SJSA1 (cell line): ENCODE data around the gene RIC8B. TPM values are rescaled to one million over a fixed set of nuclear protein-coding genes. Genes with fewer than 3 reads are reported as not detected.

Experiments used
- DNase-seq, 2 experiments: peaks; one replicate each; pipeline ENCODE4 v3.0.0-alpha.2; 2015 to 2020; ENCODE audit warnings: low spot score in 2 of 2, low read depth in 1 of 2
- H3K27ac ChIP-seq: fragments of 250-450 bp; sonication (Bioruptor Pico); 2 replicates; pipeline ENCODE4 v1.5.1; 2020; ENCODE audit warnings: mild to moderate bottlenecking, moderate library complexity
- H3K27me3 ChIP-seq: fragments of 250-450 bp; sonication (Bioruptor Pico); replicated peaks from 2 replicates; pipeline ENCODE4 v1.5.1; 2020; ENCODE audit warnings: mild to moderate bottlenecking, moderate library complexity
- H3K36me3 ChIP-seq: fragments of 250-450 bp; sonication (Bioruptor Pico); 2 replicates; pipeline ENCODE4 v1.5.1; 2020; ENCODE audit warnings: mild to moderate bottlenecking
- H3K4me1 ChIP-seq: fragments of 250-450 bp; sonication (Bioruptor Pico); replicated peaks from 2 replicates; pipeline ENCODE4 v1.6.1; 2021; ENCODE audit warnings: mild to moderate bottlenecking
- H3K4me3 ChIP-seq: fragments of 250-450 bp; sonication (Bioruptor Pico); 2 replicates; pipeline ENCODE4 v1.5.1; 2020; ENCODE audit warnings: mild to moderate bottlenecking
- H3K9me3 ChIP-seq: fragments of 250-450 bp; sonication (Bioruptor Pico); replicated peaks from 2 replicates; pipeline ENCODE4 v1.5.1; 2020; ENCODE audit warnings: mild to moderate bottlenecking
- total RNA-seq: library from RNA; depleted of rRNA; stranded (reverse); fragments of >200 nt; shearing (Covaris generic); gene quantifications from 2 replicates; pipeline ENCODE4 v1.2.3, GENCODE V29; 2014

Gene RIC8B
- total RNA-seq, 1 experiment from 2014 or later: 14.0 TPM

DNA sequence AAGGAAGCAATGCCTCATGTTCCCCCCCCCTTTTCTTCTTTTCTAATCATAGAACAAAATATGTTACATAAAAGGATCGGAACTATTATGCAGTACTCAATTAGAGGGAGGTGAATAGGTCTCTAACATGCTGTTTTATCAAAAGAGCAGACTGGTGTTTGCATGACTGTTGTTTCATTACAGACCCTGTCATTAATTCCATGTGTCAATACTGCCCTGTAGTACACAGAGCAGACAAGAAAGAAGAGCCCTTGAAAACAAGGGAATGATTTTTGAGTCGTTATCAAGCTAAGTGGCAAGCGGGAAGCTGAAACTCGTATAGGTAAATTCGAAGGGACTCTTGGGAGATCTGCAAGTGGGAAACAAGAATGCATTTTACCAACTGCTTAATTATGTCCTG, 104.3 kb downstream of the RIC8B start:
- Histone ChIP-seq H3K9me3 (no peaks in the 10 kb centered on the region), H3K27me3 (no peaks in the 10 kb centered on the region), H3K27ac (no peak overlapping the region), H3K4me1 (no peaks in the 10 kb centered on the region), H3K36me3 (peaks cover 38% of the 10 kb centered on the region), H3K4me3 (no peak overlapping the region)
- no peak for DNase-seq

DNA sequence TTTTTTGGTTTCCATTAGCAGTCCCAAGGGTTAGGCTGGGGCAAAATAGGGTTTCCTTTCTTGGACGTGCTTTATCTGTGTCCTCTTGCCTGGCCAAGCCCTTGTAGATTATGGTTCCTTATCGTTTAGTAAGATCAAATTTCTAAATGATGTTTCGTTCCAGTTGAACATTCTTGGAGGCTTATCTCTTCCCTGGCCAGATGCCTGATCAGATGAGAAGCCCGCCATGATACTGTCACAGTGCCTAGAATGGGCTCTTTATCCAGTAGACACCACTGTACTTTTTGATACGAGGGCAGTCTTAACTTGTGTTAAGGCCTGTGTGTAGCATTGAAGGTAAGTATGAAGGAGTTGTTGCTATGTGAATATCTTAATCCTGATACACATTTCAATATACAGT, 105.1 kb downstream of the RIC8B start:
- Histone ChIP-seq H3K36me3 (peaks cover 37% of the 10 kb centered on the region), H3K4me3 (no peak overlapping the region), H3K9me3 (no peaks in the 10 kb centered on the region), H3K27me3 (no peaks in the 10 kb centered on the region), H3K27ac (no peak overlapping the region), H3K4me1 (no peaks in the 10 kb centered on the region)
- DNase-seq: no peak

DNA sequence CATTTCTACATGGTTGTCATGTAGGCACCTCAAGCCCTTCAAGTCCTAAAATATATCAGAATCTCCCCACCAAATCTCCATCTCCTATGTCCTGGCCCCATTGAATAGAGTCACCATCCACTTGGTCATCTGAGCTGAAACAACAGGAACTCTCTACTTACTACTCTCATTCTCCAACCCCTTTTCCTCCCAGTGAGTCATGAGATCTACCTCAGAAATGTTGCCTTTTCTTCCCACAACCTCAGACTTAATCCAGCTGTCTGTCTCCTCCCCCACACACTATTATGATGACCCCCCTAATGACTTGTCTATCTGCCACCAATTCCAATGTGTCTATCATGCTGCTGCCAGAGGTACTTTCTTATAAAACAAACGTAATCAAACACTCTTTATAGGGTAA, 108.9 kb downstream of the RIC8B start:
- DNase-seq: no peak
- no peaks in the 10 kb centered on the region for H3K27me3 ChIP-seq
- H3K4me3 ChIP-seq: no peak overlapping the region
- no peak overlapping the region for H3K27ac ChIP-seq
- no peaks in the 10 kb centered on the region for H3K9me3 ChIP-seq
- peaks cover 3% of the 10 kb centered on the region; the same call in 1 of the 2 replicates for H3K4me1 ChIP-seq
- peaks cover 63% of the 10 kb centered on the region for H3K36me3 ChIP-seq

DNA sequence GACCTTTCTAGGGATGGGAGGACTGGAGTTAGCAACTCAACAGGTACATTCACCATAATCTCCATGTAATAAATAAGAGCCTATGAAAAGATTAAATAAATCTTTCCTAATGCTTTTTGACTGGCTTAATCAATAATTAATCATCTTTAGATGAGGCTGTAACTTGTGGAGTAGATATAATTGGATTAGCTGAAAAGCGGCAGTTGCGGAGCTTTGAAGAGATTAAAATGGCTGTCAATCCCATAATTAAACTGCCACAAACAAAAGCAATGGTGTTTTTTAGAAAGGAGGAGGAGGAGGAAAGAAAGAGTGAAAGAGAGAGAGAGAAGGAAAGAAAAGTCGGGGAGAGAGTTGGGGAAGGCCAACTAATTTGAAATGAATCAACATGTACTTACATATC, 110.5 kb downstream of the RIC8B start:
- Histone ChIP-seq H3K27ac (no peak overlapping the region), H3K9me3 (no peaks in the 10 kb centered on the region), H3K4me3 (no peak overlapping the region), H3K36me3 (peaks cover 52% of the 10 kb centered on the region), H3K4me1 (peaks cover 3% of the 10 kb centered on the region; the same call in 1 of the 2 replicates), H3K27me3 (no peaks in the 10 kb centered on the region)
- no peak for DNase-seq

DNA sequence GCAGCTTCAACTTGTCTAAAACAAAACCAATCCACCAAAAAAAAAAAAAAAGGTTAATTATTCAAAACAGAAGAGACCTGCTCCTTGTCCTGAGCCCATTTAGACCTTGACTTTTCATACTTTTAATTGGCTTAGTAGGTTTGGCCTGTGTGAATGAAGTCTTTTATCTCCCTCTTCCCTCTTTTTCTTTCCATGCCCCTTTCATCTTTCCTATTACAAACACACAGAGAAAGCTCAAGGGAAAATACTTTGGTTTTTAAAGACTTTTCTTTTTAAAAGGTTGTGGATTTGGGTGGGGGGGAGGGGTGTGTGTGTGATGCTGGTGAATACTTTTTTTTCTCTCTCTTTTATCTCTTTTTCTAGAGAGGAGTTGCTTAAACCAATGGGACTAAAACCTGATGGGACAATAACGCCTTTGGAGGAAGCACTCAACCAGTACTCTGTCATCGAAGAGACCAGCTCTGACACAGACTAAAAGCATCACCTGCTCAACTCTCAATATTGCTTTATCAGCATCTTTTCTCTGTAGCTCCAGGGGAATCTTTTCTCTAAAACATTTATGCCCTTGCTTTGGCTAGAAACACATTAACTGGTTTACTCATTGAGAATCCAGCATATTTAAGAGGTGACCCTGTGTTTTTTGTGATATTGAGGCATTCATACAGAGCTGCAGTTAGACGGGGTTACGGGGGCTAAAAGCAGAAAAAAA, 111.2 kb downstream of the RIC8B start:
- DNase-seq: no peak
- Histone ChIP-seq H3K36me3 (peaks cover 46% of the 10 kb centered on the region), H3K27me3 (no peaks in the 10 kb centered on the region), H3K9me3 (no peaks in the 10 kb centered on the region), H3K27ac (no peak overlapping the region), H3K4me1 (peaks cover 3% of the 10 kb centered on the region; the same call in 1 of the 2 replicates), H3K4me3 (no peak overlapping the region)

DNA sequence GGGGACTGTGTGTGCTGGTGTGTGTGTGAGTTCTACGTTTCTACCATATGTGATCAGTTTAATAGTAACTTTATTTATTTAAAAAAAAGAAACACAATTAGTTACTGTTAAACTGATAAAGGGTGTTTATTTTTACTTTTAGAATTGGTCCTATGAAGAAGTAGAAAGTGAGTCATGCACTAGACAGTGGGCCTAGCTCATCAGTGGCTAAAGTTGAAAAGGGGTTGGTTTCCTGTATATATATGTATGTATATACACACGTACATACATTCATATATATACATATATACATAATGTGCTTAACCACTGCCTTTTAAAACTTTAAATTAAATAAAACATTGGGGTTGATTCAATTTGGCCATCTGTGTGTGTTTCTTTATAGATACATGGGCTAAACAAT, 112.5 kb downstream of the RIC8B start:
- H3K4me3 ChIP-seq: no peak overlapping the region
- H3K27me3 ChIP-seq: no peaks in the 10 kb centered on the region
- H3K9me3 ChIP-seq: no peaks in the 10 kb centered on the region
- no peak for DNase-seq
- peaks cover 3% of the 10 kb centered on the region; the same call in 1 of the 2 replicates for H3K4me1 ChIP-seq
- H3K36me3 ChIP-seq: peaks cover 38% of the 10 kb centered on the region
- no peak overlapping the region for H3K27ac ChIP-seq

DNA sequence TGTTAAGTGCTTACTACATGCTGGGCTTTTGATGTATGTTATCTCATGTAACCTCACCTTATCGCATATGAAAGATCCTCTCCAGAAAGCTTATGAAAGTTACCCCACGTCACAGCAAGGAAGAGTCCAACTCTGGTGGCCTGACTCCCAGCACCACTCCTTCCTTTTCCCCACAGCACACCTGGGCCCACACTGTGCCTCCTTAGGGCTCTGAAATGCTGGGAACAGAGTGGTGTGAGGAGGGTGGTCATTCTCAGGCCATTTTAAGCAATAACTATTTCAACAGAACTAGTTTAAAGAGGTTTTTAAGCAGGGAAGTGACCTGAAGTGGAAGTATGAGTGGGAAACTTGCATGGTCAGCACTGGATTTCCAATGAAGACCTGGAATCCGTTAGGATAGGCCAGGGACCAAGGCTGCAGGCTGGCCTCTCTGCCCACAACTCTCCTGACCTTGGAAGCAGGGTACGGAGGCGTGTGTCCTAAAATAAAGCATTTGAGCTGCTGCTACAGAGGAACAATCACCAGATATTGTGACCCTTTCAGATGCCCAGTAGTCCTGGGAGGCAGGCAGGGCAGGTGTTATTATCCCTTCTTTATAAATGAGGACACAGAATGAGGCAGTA, 114.0 kb downstream of the RIC8B start:
- Histone ChIP-seq H3K4me3 (no peak overlapping the region), H3K36me3 (peaks cover 30% of the 10 kb centered on the region)
- no peak for DNase-seq

DNA sequence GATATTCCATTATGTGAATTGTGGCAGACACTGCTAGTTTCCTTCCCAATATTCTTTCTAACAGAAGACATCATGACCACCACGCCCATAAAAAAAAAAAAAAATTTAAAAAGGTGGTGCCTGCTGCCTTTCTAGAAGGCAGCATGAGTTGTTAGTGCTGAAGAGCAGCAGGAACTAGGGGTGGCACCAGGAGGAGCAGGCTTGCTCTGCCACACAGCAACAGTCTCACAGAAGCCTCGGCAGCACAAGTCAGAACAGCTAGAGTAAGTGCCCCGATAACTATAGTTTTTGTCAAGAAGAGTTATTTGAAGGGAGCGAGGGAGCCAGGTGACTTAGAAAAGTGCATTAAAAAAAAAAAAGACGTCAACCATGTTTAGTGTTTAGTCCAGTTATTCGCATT, 114.8 kb downstream of the RIC8B start:
- Histone ChIP-seq H3K4me3 (no peak overlapping the region), H3K36me3 (peaks cover 30% of the 10 kb centered on the region), H3K27ac (no peak overlapping the region), H3K9me3 (no peaks in the 10 kb centered on the region), H3K27me3 (no peaks in the 10 kb centered on the region), H3K4me1 (peaks cover 12% of the 10 kb centered on the region)
- no peak for DNase-seq

More for the DNA sequence above, 114.0 kb downstream of the RIC8B start:
- Histone ChIP-seq H3K27me3 (no peaks in the 10 kb centered on the region), H3K27ac (no peak overlapping the region), H3K9me3 (no peaks in the 10 kb centered on the region), H3K4me1 (peaks cover 8% of the 10 kb centered on the region)

DNA sequence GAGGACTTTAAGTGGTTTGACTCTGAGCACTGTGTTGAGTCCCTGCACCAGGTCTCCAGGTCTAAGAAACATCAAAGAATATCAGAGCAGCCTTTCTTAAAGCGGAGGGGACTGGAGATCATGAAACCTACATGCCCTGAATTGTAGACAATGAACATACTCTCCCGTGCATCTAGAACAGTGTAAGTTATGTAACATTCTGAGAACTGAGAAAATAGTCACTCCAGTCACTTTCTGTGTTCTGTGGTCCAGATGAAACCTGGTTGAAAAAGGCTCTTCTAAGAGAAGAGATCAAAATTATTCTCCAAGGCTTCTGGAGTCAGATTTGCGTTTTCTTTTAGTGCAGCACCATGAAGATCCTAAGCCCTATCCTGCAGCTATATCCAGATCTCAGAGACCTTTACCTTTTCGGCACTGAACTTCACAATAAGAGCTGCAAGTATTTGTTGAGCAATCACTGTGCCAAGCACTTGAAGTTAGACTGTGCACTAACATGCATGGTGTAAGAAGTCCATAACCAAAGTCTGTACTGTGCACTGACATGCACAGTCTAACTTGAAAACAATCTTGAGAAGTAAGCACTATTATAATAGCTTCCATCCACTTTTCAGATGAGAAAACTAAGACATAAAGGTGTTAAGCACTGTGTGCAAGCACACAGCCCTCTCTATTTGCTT, 115.6 kb downstream of the RIC8B start:
- Histone ChIP-seq H3K36me3 (peaks cover 23% of the 10 kb centered on the region), H3K4me3 (no peak overlapping the region), H3K4me1 (peaks cover 12% of the 10 kb centered on the region), H3K9me3 (no peaks in the 10 kb centered on the region), H3K27me3 (no peaks in the 10 kb centered on the region), H3K27ac (no peak overlapping the region)
- DNase-seq: no peak

DNA sequence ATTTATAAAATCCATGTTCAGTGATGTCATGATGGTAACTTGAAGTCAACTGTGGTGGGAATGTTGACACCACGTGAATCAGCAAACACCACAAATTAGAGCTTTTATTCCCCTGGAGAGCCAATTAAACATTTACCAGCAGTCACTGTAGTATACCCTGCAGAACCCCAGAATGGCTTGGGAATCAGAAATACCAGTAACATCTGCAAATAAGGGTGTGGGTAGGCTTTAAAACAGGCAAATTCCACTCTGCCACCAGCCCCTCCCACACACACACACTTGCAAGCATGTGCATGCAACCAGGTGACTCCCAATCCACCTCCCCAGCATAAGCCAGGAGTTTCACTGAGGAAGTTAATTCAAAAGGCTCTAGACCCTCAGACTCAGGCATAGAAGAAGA, 117.6 kb downstream of the RIC8B start:
- no peaks in the 10 kb centered on the region for H3K9me3 ChIP-seq
- H3K27ac ChIP-seq: no peak overlapping the region
- peaks cover 11% of the 10 kb centered on the region for H3K36me3 ChIP-seq
- no peak for DNase-seq
- H3K4me1 ChIP-seq: peaks cover 9% of the 10 kb centered on the region
- no peaks in the 10 kb centered on the region for H3K27me3 ChIP-seq
- H3K4me3 ChIP-seq: no peak overlapping the region

DNA sequence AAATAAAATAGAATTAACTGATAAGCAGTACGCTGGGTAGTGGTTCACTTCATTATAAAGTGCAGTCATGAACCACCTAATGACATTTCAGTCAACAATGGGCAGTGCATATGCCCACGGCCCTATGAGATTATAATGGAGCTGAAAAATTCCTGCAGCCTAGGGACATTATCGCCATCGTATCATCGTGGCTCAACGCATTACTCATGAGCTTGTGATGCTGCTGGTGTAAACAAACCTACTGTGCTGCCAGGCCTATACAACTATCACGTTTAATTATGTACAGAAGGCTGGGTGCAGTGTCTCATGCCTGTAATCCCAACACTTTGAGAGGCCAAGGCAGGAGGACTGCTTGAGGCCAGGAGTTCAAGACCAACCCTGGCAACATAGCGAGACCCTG, 119.0 kb downstream of the RIC8B start:
- Histone ChIP-seq H3K27ac (no peak overlapping the region), H3K4me3 (no peak overlapping the region), H3K9me3 (no peaks in the 10 kb centered on the region), H3K4me1 (peaks cover 9% of the 10 kb centered on the region), H3K27me3 (no peaks in the 10 kb centered on the region), H3K36me3 (no peaks in the 10 kb centered on the region)
- DNase-seq: peak; percentile 74

DNA sequence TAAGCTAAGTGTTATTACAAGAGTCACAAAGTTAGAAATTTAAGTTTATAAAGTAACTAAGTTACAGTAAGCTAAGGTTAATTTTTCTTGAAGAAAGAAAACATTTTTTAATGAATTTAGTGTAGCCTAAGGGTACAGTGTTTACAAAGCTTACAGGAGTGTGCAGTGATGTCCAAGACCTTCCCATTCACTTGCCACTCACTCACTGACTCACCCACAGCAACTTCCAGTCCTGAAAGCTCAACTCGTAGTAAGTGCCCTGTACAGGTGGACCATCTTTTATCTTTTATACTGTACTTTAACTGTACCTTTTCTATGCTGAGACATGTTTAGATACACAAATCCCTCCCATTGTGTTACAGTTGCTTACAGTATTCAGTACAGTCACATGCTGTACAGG, 120.3 kb downstream of the RIC8B start:
- Histone ChIP-seq H3K4me1 (peaks cover 9% of the 10 kb centered on the region), H3K9me3 (no peaks in the 10 kb centered on the region), H3K27ac (no peak overlapping the region), H3K27me3 (no peaks in the 10 kb centered on the region), H3K36me3 (no peaks in the 10 kb centered on the region), H3K4me3 (no peak overlapping the region)
- no peak for DNase-seq

DNA sequence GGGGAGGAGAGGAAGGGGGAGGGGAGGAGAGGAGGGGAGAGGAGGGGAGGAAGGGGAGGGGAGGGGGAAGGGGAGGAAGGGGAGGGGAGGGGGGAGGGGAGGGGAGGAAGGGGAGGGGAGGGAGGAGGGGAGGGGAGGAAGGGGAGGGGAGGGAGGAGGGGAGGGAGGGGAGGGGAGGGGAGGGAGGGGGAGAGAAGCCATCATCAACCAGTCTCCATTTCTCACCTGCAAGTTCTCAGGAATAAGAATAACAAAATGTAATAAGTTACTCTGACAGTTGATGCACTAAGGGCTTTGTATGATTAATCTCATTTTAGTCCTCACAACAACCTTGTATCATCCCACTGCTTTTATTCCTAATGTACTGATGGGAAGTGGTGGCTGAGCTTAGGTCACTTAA, 122.1 kb downstream of the RIC8B start:
- no peaks in the 10 kb centered on the region for H3K36me3 ChIP-seq
- H3K4me1 ChIP-seq: peaks cover 9% of the 10 kb centered on the region
- no peak overlapping the region for H3K27ac ChIP-seq
- H3K4me3 ChIP-seq: no peak overlapping the region
- no peaks in the 10 kb centered on the region for H3K9me3 ChIP-seq
- no peaks in the 10 kb centered on the region for H3K27me3 ChIP-seq
- no peak for DNase-seq

DNA sequence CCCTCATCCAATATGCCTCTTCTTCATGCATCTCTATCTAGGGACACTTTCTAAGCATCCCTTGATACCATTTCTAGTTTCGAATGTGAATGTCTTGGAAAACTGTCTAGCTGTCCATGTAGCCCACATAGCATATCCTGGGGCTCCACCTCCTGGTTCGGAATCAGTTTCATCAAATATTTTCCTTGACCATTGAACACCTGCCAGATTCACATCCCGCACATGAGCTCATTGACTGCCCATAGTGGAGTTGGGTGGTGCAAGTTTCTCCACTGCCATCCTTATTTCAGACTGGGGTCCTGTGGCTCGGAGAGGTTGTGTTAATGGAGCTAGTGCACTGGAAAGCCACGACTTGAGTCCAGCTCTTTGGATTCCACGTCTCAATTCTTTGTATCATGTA, 122.6 kb downstream of the RIC8B start:
- Histone ChIP-seq H3K9me3 (no peaks in the 10 kb centered on the region), H3K27ac (no peak overlapping the region), H3K4me1 (peaks cover 9% of the 10 kb centered on the region), H3K4me3 (no peak overlapping the region), H3K27me3 (no peaks in the 10 kb centered on the region), H3K36me3 (no peaks in the 10 kb centered on the region)
- DNase-seq: no peak
